NOMO-1 treated with dmso at 0.1 percent for 144 hours (cell line): Measurements from ENCODE around the gene BFSP1.
A peak's percentile ranks its signal among the peaks of the same experiment; 100 is the strongest.

Source experiments
- DNase-seq: peaks from one replicate; lab custom pipeline; 2025; ENCODE audit not compliant: unreplicated experiment; lab: John Stamatoyannopoulos, UW

Gene BFSP1

GRCh38 chr20:17558154-17558940 lies 27.2 kb upstream of the BFSP1 start:
- no peak for DNase-seq

GRCh38 chr20:17557675-17558006 lies 26.5 kb upstream of the BFSP1 start:
- no peak for DNase-seq

GRCh38 chr20:17556837-17557674 lies 25.9 kb upstream of the BFSP1 start:
- DNase-seq: no peak

GRCh38 chr20:17555106-17555505 lies 23.9 kb upstream of the BFSP1 start:
- DNase-seq: no peak

- no peak for DNase-seq
Measured at GRCh38 chr20:17549131-17549530, 18.0 kb upstream of the BFSP1 start.

GRCh38 chr20:17545127-17545526 lies 13.9 kb upstream of the BFSP1 start:
- no peak for DNase-seq

- no peak for DNase-seq
Measured at GRCh38 chr20:17543531-17544131, 12.5 kb upstream of the BFSP1 start.

GRCh38 chr20:17542993-17543412 lies 11.8 kb upstream of the BFSP1 start:
- DNase-seq: no peak

- no peak for DNase-seq
Measured at GRCh38 chr20:17542481-17542880, 11.3 kb upstream of the BFSP1 start.

- no peak for DNase-seq
Measured at GRCh38 chr20:17541996-17542395, 10.8 kb upstream of the BFSP1 start.

GRCh38 chr20:17541596-17541995 lies 10.4 kb upstream of the BFSP1 start:
- no peak for DNase-seq

GRCh38 chr20:17538517-17539170 lies 7.5 kb upstream of the BFSP1 start:
- DNase-seq: no peak

GRCh38 chr20:17537959-17538358 lies 6.8 kb upstream of the BFSP1 start:
- no peak for DNase-seq

- DNase-seq: peak; percentile 34
Measured at GRCh38 chr20:17536944-17537444, 5.8 kb upstream of the BFSP1 start.

GRCh38 chr20:17534077-17534476 lies 2.9 kb upstream of the BFSP1 start:
- no peak for DNase-seq

- DNase-seq: peak; percentile 13
Measured at GRCh38 chr20:17533396-17533795, 2.2 kb upstream of the BFSP1 start.

- DNase-seq: no peak
Measured at GRCh38 chr20:17531665-17532025, 466 bp upstream of the BFSP1 start.

GRCh38 chr20:17530153-17530552 lies 1.0 kb downstream of the BFSP1 start:
- DNase-seq: no peak

GRCh38 chr20:17529586-17529985 lies 1.6 kb downstream of the BFSP1 start:
- no peak for DNase-seq

GRCh38 chr20:17525650-17526049 lies 5.5 kb downstream of the BFSP1 start:
- no peak for DNase-seq

- no peak for DNase-seq
Measured at GRCh38 chr20:17525132-17525531, 6.0 kb downstream of the BFSP1 start.
